HEK293 (cell line): ENCODE measurements around the gene MBP.

Source experiments
- CTCF ChIA-PET: fragments of 350-600 bp; formaldehyde crosslinking; extraction: SDS; loops from one replicate; lab custom pipeline; 2021; ENCODE audit warnings: antibody characterized with exemption; lab: Yijun Ruan, JAX
- POLR2A ChIA-PET: fragments of 300-600 bp; formaldehyde crosslinking; extraction: SDS; loops from one replicate; lab custom pipeline; 2020; ENCODE audit warnings: antibody characterized with exemption, inconsistent platforms; lab: Yijun Ruan, JAX
- H3K27ac ChIP-seq: fragments of 200-500 bp; sonication (Bioruptor generic); 2 replicates; pipeline ENCODE4 v1.5.1; 2014; ENCODE audit warnings: low read depth, low read length, control low read depth, inconsistent platforms; ENCODE audit errors: extremely low read depth
- H3K36me3 ChIP-seq, 2 experiments: fragments of 200-500 bp in 1 of 2; sonication (Bioruptor generic) in 1 of 2; 1 replicate in 1 of 2; 2 replicates in 1 of 2; pipeline ENCODE4 v1.5.1; 2014 to 2017; ENCODE audit warnings: inconsistent platforms in 2 of 2, low read length in 2 of 2; ENCODE audit not compliant: control insufficient read depth in 2 of 2, insufficient read depth in 1 of 2
- H3K4me1 ChIP-seq: fragments of 200-500 bp; sonication (Bioruptor generic); 2 replicates; pipeline ENCODE4 v1.5.1; 2014; ENCODE audit warnings: mild to moderate bottlenecking, low read length, inconsistent platforms; ENCODE audit not compliant: control insufficient read depth, insufficient read depth
- H3K4me3 ChIP-seq: 2 replicates; pipeline ENCODE4 v1.5.1; 2011; ENCODE audit warnings: low read depth, mild to moderate bottlenecking, control low read depth, low read length, moderate library complexity
- H3K9me3 ChIP-seq: fragments of 200-500 bp; sonication (Bioruptor generic); 2 replicates; pipeline ENCODE4 v1.5.1; 2014; ENCODE audit warnings: low read depth, low read length, inconsistent platforms; ENCODE audit not compliant: control insufficient read depth, insufficient read depth
- GLI4 ChIP-seq: fragments of 450-650 bp; formaldehyde crosslinking; IDR thresholded peaks from 2 replicates; pipeline ENCODE4 v1.5.1; 2016; ENCODE audit warnings: missing biosample characterization, missing genetic modification characterization
- HOXD13 ChIP-seq: sonication (generic); formaldehyde crosslinking; IDR thresholded peaks from 2 replicates; pipeline ENCODE4 v1.8.0; 2022; ENCODE audit warnings: missing genetic modification reagents, borderline replicate concordance
- MYNN ChIP-seq: fragments of 450-650 bp; formaldehyde crosslinking; IDR thresholded peaks from 2 replicates; pipeline ENCODE4 v1.5.1; 2016; ENCODE audit warnings: missing biosample characterization, missing genetic modification characterization, borderline replicate concordance
- PRDM1 ChIP-seq: fragments of 450-650 bp; formaldehyde crosslinking; IDR thresholded peaks from 2 replicates; pipeline ENCODE4; 2016; ENCODE audit warnings: missing biosample characterization, missing genetic modification characterization
- SCRT2 ChIP-seq: fragments of 450-650 bp; formaldehyde crosslinking; IDR thresholded peaks from 2 replicates; pipeline ENCODE4 v1.5.1; 2016; ENCODE audit warnings: missing biosample characterization, missing genetic modification characterization
- SP3 ChIP-seq: fragments of 450-650 bp; formaldehyde crosslinking; IDR thresholded peaks from 2 replicates; pipeline ENCODE4 v1.5.1; 2016; ENCODE audit warnings: missing biosample characterization, missing genetic modification characterization
- WT1 ChIP-seq: fragments of 450-650 bp; formaldehyde crosslinking; IDR thresholded peaks from 2 replicates; pipeline ENCODE4 v1.5.1; 2016; ENCODE audit warnings: missing biosample characterization, missing genetic modification characterization
- ZBTB1 ChIP-seq: fragments of 450-650 bp; formaldehyde crosslinking; IDR thresholded peaks from 2 replicates; pipeline ENCODE4 v1.5.1; 2016; ENCODE audit warnings: missing biosample characterization, missing genetic modification characterization
- ZEB2 ChIP-seq: fragments of 450-650 bp; formaldehyde crosslinking; IDR thresholded peaks from 2 replicates; pipeline ENCODE4 v1.5.1; 2016; ENCODE audit warnings: missing biosample characterization, missing genetic modification characterization
- ZFP37 ChIP-seq: fragments of 450-650 bp; formaldehyde crosslinking; IDR thresholded peaks from 2 replicates; pipeline ENCODE4 v1.5.1; 2016; ENCODE audit warnings: missing biosample characterization, missing genetic modification characterization
- ZFP41 ChIP-seq: fragments of 450-650 bp; formaldehyde crosslinking; IDR thresholded peaks from 2 replicates; pipeline ENCODE4 v1.5.1; 2016; ENCODE audit warnings: missing biosample characterization, missing genetic modification characterization, borderline replicate concordance
- ZNF114 ChIP-seq: fragments of 450-650 bp; formaldehyde crosslinking; IDR thresholded peaks from 2 replicates; pipeline ENCODE4 v1.5.0; 2017; ENCODE audit warnings: missing biosample characterization, missing genetic modification characterization
- ZNF169 ChIP-seq: fragments of 450-650 bp; formaldehyde crosslinking; IDR thresholded peaks from 2 replicates; pipeline ENCODE4 v1.5.1; 2016; ENCODE audit warnings: missing biosample characterization, missing genetic modification characterization
- ZNF366 ChIP-seq: fragments of 450-650 bp; formaldehyde crosslinking; conservative IDR thresholded peaks from 2 replicates; pipeline ENCODE4 v1.5.1; 2016; ENCODE audit warnings: missing biosample characterization, missing genetic modification characterization
- ZNF600 ChIP-seq: fragments of 450-650 bp; formaldehyde crosslinking; IDR thresholded peaks from 2 replicates; pipeline ENCODE4 v1.5.1; 2016; ENCODE audit warnings: missing biosample characterization, missing genetic modification characterization
- ZNF626 ChIP-seq: fragments of 450-650 bp; sonication (Bioruptor Pico); formaldehyde crosslinking; IDR thresholded peaks from 2 replicates; pipeline ENCODE4 v1.5.1; 2018; ENCODE audit warnings: missing biosample characterization, missing genetic modification characterization, inconsistent platforms
- ZNF629 ChIP-seq: fragments of 450-650 bp; formaldehyde crosslinking; IDR thresholded peaks from 2 replicates; pipeline ENCODE4 v1.5.1; 2017; ENCODE audit warnings: missing biosample characterization, missing genetic modification characterization
- ZNF660 ChIP-seq: fragments of 450-650 bp; IDR thresholded peaks from 2 replicates; pipeline ENCODE4 v1.5.1; 2018; ENCODE audit warnings: missing biosample characterization, mild to moderate bottlenecking, missing genetic modification characterization
- ZNF707 ChIP-seq: fragments of 450-650 bp; formaldehyde crosslinking; IDR thresholded peaks from 2 replicates; pipeline ENCODE4 v1.5.1; 2016; ENCODE audit warnings: missing biosample characterization, missing genetic modification characterization
- ZNF791 ChIP-seq: fragments of 450-650 bp; formaldehyde crosslinking; IDR thresholded peaks from 2 replicates; pipeline ENCODE4 v1.5.1; 2016; ENCODE audit warnings: missing biosample characterization, missing genetic modification characterization
- ZNF830 ChIP-seq: fragments of 450-650 bp; IDR thresholded peaks from 2 replicates; pipeline ENCODE4 v1.5.0; 2018; ENCODE audit warnings: missing biosample characterization, missing genetic modification characterization, low read depth, mild to moderate bottlenecking, moderate library complexity
- TF ChIP-seq, protein P1 (sequence below): fragments of 450-650 bp; formaldehyde crosslinking; IDR thresholded peaks from 2 replicates; pipeline ENCODE4 v1.5.1; 2016; ENCODE audit warnings: missing biosample characterization, missing genetic modification characterization
- TF ChIP-seq, protein P2 (sequence below): sonication (generic); formaldehyde crosslinking; IDR thresholded peaks from 2 replicates; pipeline ENCODE4 v1.8.1; 2022; ENCODE audit warnings: mild to moderate bottlenecking, moderate library complexity, missing genetic modification reagents
- TF ChIP-seq, protein P3 (sequence below): fragments of 450-650 bp; formaldehyde crosslinking; IDR thresholded peaks from 2 replicates; pipeline ENCODE4 v1.5.1; 2016; ENCODE audit warnings: missing biosample characterization, missing genetic modification characterization
- TF ChIP-seq, protein P4 (sequence below): IDR thresholded peaks from 2 replicates; pipeline ENCODE4 v1.6.1; 2011; ENCODE audit warnings: mild to moderate bottlenecking, low read depth, low read length, borderline replicate concordance
- TF ChIP-seq, protein P5 (sequence below): fragments of 450-650 bp; formaldehyde crosslinking; IDR thresholded peaks from 2 replicates; pipeline ENCODE4 v1.5.1; 2016; ENCODE audit warnings: missing biosample characterization, missing genetic modification characterization
- TF ChIP-seq, protein P6 (sequence below): fragments of 450-650 bp; formaldehyde crosslinking; IDR thresholded peaks from 2 replicates; pipeline ENCODE4 v1.5.1; 2016; ENCODE audit warnings: missing biosample characterization, missing genetic modification characterization

MBP gene

DNA sequence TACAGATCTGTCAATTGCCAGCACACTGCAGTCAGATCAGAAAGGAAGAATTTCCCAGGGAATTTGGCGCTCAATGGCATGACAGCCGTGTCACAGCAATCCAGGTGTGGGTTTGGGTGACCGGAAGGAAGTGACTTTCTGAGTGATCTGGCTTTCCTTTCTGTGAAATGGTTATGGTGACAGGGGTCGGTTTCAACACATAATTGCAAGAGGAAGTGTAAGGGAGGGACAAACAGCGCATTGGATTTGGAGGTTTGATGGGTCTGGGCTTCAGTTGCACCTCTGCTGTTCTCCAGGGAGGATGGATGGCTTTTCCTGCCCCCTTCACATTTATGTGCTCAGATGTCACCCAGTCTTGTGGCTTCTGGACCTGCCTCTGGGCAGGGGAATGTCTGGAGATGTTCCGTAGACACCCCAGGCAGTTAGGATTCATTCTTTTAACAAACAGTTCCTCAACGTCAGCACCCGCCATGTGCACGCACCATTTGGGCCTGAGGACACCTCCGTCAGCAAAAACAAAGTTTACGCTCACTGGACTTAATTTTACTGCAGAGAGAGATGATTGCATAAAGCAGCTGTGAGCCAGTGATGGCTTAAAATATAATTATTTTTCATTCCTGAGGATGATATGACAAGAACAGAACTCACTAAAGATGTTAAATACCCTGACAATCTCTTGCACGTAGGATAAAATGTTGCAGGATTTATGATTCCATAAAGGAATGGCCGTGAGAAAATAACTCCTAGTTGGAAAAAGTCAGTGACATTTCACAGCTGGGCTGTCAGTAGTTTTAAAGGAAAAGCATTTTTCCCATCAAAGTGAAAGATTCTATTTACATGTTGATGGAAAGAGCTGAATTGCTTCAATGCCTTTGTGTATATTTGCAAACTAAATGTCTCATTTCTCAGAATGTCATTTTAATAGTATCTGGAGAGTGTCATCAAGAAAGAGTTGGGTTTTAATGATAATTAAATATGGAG, 36.9 kb downstream of the MBP start (continued):
- no peak for TF ChIP-seq ZNF114
- no peak for TF ChIP-seq ZFP41 (tag by site-specific recombination)
- no peak for TF ChIP-seq ZNF169
- TF ChIP-seq ZNF791 (tag by site-specific recombination): no peak

DNA sequence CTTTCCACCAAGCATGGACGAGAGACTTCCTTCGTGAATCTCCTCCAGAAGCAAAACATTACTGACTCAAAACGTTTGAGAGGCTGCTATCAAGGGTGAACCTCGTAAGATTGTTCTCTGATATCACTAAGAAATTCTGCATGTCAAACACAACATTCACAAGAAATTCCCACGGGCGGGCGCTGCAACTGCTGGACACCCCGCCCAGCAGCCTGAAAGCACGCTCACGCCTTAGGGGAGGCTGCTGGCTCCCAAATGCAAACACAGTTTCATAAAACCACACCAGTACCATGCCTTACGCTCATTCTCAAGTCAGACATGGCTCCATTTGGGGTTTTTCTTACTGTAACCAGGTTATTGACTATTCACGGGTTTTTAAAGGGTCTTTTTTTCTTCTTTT, 39.0 kb downstream of the MBP start:
- Histone ChIP-seq H3K4me1 (peaks cover 9% of the 10 kb centered on the region), H3K27ac (no peak overlapping the region), H3K9me3 (no peaks in the 10 kb centered on the region; the same call in 1 of the 2 replicates), H3K36me3 (peaks cover 0 to 2% of the 10 kb centered on the region in 2 experiments; a peak in 1 of 3 replicates), H3K4me3 (no peak overlapping the region)
- TF ChIP-seq, protein P1, sequence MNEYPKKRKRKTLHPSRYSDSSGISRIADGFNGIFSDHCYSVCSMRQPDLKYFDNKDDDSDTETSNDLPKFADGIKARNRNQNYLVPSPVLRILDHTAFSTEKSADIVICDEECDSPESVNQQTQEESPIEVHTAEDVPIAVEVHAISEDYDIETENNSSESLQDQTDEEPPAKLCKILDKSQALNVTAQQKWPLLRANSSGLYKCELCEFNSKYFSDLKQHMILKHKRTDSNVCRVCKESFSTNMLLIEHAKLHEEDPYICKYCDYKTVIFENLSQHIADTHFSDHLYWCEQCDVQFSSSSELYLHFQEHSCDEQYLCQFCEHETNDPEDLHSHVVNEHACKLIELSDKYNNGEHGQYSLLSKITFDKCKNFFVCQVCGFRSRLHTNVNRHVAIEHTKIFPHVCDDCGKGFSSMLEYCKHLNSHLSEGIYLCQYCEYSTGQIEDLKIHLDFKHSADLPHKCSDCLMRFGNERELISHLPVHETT (tag by site-specific recombination): no peak
- TF ChIP-seq, protein P2, sequence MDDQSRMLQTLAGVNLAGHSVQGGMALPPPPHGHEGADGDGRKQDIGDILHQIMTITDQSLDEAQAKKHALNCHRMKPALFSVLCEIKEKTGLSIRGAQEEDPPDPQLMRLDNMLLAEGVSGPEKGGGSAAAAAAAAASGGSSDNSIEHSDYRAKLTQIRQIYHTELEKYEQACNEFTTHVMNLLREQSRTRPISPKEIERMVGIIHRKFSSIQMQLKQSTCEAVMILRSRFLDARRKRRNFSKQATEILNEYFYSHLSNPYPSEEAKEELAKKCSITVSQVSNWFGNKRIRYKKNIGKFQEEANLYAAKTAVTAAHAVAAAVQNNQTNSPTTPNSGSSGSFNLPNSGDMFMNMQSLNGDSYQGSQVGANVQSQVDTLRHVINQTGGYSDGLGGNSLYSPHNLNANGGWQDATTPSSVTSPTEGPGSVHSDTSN (CRISPR knock-in tag): no peak
- TF ChIP-seq SCRT2 (tag by site-specific recombination) (no peak), ZEB2 (tag by site-specific recombination) (no peak), PRDM1 (tag by site-specific recombination) (no peak), GLI4 (no peak)
- TF ChIP-seq, protein P3, sequence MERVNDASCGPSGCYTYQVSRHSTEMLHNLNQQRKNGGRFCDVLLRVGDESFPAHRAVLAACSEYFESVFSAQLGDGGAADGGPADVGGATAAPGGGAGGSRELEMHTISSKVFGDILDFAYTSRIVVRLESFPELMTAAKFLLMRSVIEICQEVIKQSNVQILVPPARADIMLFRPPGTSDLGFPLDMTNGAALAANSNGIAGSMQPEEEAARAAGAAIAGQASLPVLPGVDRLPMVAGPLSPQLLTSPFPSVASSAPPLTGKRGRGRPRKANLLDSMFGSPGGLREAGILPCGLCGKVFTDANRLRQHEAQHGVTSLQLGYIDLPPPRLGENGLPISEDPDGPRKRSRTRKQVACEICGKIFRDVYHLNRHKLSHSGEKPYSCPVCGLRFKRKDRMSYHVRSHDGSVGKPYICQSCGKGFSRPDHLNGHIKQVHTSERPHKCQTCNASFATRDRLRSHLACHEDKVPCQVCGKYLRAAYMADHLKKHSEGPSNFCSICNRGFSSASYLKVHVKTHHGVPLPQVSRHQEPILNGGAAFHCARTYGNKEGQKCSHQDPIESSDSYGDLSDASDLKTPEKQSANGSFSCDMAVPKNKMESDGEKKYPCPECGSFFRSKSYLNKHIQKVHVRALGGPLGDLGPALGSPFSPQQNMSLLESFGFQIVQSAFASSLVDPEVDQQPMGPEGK: no peak
- CTCF ChIA-PET: no interaction called here
- POLR2A ChIA-PET: no interaction called here

DNA sequence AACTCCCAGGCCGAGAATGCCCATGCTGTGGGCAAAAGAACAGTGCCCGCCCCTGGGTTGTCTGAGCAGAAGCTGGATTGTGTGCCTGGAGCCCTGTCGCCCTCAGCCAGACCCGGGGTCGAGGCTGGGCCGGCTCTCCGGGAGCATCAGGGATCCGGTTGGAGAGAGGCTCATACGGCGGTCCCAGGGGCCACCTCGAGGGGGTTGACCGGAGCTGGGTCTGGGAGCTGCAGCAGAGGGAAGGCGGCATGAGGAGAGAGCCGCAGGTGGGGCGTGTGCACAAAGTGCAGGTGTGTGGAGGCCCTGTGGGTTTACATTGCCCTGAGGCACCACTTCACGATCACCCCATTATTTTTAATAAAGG, 39.5 kb downstream of the MBP start:
- H3K4me3 ChIP-seq: no peak overlapping the region
- ChIA-PET POLR2A (no interaction called here), CTCF (interaction anchor here (0.7 to 0.9 kb wide), 2 partner anchors 37 to 120 kb away, joined by 3 to 4 read pairs; no protein-coding TSS in a partner anchor)
- H3K4me1 ChIP-seq: peaks cover 3% of the 10 kb centered on the region
- H3K9me3 ChIP-seq: no peaks in the 10 kb centered on the region; the same call in 1 of the 2 replicates
- H3K27ac ChIP-seq: no peak overlapping the region
- H3K36me3 ChIP-seq: peaks cover 0 to 2% of the 10 kb centered on the region in 2 experiments; a peak in 1 of 3 replicates
- no peak for TF ChIP-seq ZNF626
- no peak for TF ChIP-seq ZBTB1 (tag by site-specific recombination)
- TF ChIP-seq ZNF830: no peak
- TF ChIP-seq, protein P4, sequence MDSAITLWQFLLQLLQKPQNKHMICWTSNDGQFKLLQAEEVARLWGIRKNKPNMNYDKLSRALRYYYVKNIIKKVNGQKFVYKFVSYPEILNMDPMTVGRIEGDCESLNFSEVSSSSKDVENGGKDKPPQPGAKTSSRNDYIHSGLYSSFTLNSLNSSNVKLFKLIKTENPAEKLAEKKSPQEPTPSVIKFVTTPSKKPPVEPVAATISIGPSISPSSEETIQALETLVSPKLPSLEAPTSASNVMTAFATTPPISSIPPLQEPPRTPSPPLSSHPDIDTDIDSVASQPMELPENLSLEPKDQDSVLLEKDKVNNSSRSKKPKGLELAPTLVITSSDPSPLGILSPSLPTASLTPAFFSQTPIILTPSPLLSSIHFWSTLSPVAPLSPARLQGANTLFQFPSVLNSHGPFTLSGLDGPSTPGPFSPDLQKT: no peak
- no peak for TF ChIP-seq ZNF660
- no peak for TF ChIP-seq ZFP37 (tag by site-specific recombination)
- TF ChIP-seq, protein P5, sequence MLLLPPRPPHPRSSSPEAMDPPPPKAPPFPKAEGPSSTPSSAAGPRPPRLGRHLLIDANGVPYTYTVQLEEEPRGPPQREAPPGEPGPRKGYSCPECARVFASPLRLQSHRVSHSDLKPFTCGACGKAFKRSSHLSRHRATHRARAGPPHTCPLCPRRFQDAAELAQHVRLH: no peak
- TF ChIP-seq, protein P6, sequence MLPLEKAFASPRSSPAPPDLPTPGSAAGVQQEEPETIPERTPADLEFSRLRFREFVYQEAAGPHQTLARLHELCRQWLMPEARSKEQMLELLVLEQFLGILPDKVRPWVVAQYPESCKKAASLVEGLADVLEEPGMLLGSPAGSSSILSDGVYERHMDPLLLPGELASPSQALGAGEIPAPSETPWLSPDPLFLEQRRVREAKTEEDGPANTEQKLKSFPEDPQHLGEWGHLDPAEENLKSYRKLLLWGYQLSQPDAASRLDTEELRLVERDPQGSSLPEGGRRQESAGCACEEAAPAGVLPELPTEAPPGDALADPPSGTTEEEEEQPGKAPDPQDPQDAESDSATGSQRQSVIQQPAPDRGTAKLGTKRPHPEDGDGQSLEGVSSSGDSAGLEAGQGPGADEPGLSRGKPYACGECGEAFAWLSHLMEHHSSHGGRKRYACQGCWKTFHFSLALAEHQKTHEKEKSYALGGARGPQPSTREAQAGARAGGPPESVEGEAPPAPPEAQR (tag by site-specific recombination): no peak
- TF ChIP-seq SP3: no peak
- TF ChIP-seq MYNN: no peak
- no peak for TF ChIP-seq ZNF600 (tag by site-specific recombination)
- no peak for TF ChIP-seq ZNF707 (tag by site-specific recombination)
- TF ChIP-seq WT1 (tag by site-specific recombination): no peak
- no peak for TF ChIP-seq ZNF366 (tag by site-specific recombination)
- no peak for TF ChIP-seq ZNF629 (tag by site-specific recombination)
- TF ChIP-seq HOXD13 (CRISPR knock-in tag): no peak
